Osteocyte (in vitro differentiated cells): Measurements from ENCODE around the gene APOC4. TPM values are rescaled to one million over a fixed set of nuclear protein-coding genes. Genes with fewer than 3 reads are reported as not detected.

Experiments used
- DNase-seq: peaks from one replicate; pipeline ENCODE4 v3.0.0; 2021; ENCODE audit warnings: mixed read lengths; ENCODE audit not compliant: unreplicated experiment; ENCODE audit errors: extremely low spot score
- H3K27ac Mint-ChIP-seq: one replicate; pipeline ENCODE4 v1.8.0; 2021; ENCODE audit warnings: mild to moderate bottlenecking, mixed read lengths; ENCODE audit not compliant: unreplicated experiment
- H3K27me3 Mint-ChIP-seq: one replicate; pipeline ENCODE4 v1.8.0; 2021; ENCODE audit warnings: mixed read lengths; ENCODE audit not compliant: unreplicated experiment
- H3K36me3 Mint-ChIP-seq: one replicate; pipeline ENCODE4 v1.8.0; 2021; ENCODE audit warnings: mixed read lengths; ENCODE audit not compliant: unreplicated experiment
- H3K4me1 Mint-ChIP-seq: one replicate; pipeline ENCODE4 v1.8.0; 2021; ENCODE audit warnings: mixed read lengths; ENCODE audit not compliant: unreplicated experiment
- H3K4me3 Mint-ChIP-seq: one replicate; pipeline ENCODE4 v1.8.0; 2021; ENCODE audit warnings: mild to moderate bottlenecking, moderate library complexity, mixed read lengths; ENCODE audit not compliant: unreplicated experiment
- H3K9me3 Mint-ChIP-seq: one replicate; pipeline ENCODE4 v1.8.0; 2021; ENCODE audit warnings: mixed read lengths; ENCODE audit not compliant: unreplicated experiment
- total RNA-seq: library from RNA; stranded (reverse); gene quantifications from 2 replicates; pipeline ENCODE4 v1.2.1, GENCODE V29; 2021
- TF ChIP-seq, protein P1 (sequence below): fragments of 200-600 bp; sonication (generic); IDR thresholded peaks from 2 replicates; pipeline ENCODE4 v1.5.0; 2021; ENCODE audit warnings: antibody characterized with exemption, mild to moderate bottlenecking, moderate library complexity

Gene APOC4
- total RNA-seq, 1 donor from 2014 or later = not detected

DNA sequence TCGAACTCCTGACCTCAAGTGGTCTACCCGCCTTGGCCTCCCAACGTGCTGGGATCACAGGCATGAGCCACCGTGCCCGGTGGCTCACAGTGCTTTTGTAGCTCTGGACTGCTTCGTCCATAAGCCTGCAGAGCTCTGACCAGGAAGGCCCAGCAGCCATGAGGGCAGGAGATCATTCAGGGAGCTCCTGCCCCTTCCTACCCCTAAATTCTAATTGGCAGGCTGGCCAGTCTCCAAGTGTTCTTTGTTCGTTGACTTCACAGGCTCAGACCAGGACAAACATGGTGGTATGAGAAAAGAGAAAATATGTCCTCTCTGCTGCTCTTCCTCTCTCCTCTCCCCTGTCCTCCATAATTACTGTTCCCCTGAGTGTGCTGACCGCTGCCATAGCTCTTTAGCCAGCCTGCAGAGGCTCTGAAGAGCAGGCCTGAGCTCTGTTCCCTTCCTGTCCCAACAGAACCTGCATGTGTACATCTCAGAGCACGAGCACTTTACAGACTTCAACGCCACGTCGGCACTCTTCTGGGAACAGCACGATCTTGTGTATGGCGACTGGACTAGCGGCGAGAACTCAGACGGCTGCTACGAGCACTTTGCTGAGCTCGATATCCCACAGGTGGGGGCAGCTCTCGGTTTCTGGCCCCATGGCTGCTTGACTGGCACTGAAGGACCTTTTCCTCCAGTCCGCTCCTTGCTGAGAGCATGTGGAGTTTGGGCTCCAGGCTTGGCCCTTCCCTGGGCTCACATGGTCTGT, 32.1 kb downstream of the APOC4 start:
- TF ChIP-seq, protein P1, sequence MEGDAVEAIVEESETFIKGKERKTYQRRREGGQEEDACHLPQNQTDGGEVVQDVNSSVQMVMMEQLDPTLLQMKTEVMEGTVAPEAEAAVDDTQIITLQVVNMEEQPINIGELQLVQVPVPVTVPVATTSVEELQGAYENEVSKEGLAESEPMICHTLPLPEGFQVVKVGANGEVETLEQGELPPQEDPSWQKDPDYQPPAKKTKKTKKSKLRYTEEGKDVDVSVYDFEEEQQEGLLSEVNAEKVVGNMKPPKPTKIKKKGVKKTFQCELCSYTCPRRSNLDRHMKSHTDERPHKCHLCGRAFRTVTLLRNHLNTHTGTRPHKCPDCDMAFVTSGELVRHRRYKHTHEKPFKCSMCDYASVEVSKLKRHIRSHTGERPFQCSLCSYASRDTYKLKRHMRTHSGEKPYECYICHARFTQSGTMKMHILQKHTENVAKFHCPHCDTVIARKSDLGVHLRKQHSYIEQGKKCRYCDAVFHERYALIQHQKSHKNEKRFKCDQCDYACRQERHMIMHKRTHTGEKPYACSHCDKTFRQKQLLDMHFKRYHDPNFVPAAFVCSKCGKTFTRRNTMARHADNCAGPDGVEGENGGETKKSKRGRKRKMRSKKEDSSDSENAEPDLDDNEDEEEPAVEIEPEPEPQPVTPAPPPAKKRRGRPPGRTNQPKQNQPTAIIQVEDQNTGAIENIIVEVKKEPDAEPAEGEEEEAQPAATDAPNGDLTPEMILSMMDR = no peak
- H3K36me3 Mint-ChIP-seq = peaks cover 20% of the 10 kb centered on the region

DNA sequence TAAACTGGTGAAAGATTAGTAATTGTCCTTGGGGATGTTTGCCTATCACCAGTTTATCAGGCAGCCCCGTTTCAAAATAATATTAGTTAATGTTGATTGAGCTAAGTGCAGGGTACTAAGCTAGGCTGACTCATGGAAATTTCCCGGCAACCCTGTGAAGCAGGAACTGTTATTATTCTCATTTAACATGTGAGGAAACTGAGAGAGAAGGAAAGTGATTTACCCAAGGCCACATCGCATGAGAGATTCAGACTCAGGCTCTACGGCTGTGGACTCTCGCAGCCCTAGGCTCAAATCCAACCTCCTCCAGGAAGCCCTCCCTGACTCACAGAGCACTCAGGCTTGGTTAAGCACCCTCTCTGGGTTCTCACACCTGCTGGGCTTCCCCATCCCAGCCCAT, 32.8 kb downstream of the APOC4 start:
- no peak for DNase-seq
- Mint-ChIP-seq H3K27ac (no peak overlapping the region), H3K4me3 (no peak overlapping the region), H3K36me3 (peaks cover 19% of the 10 kb centered on the region), H3K4me1 (no peaks in the 10 kb centered on the region), H3K27me3 (no peaks in the 10 kb centered on the region), H3K9me3 (no peaks in the 10 kb centered on the region)
- TF ChIP-seq, protein P1 = no peak

More for the DNA sequence above, 32.1 kb downstream of the APOC4 start:
- Mint-ChIP-seq H3K4me3 (no peak overlapping the region), H3K9me3 (no peaks in the 10 kb centered on the region), H3K27ac (no peak overlapping the region), H3K27me3 (no peaks in the 10 kb centered on the region), H3K4me1 (no peaks in the 10 kb centered on the region)
- DNase-seq = no peak

DNA sequence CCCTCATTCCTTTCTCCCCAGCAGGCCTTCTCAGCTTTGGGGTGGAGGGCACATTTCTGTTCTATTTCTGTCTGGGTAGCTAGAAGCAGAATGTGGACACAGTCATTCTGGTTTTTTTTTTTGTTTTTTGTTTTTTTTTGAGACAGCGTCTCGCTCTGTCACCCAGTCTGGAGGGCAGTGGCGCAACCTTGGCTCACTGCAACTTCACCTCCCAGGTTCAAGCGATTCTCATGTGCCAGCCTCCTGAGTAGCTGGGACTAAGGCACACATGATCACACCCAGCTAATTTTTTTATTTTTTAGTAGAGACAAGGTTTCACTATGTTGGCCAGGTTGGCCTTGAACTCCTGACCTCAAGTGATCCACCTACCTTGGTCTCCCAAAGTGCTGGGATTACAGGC, 33.4 kb downstream of the APOC4 start:
- Mint-ChIP-seq H3K4me3 (no peak overlapping the region), H3K36me3 (peaks cover 20% of the 10 kb centered on the region)
- TF ChIP-seq, protein P1 = no peak

DNA sequence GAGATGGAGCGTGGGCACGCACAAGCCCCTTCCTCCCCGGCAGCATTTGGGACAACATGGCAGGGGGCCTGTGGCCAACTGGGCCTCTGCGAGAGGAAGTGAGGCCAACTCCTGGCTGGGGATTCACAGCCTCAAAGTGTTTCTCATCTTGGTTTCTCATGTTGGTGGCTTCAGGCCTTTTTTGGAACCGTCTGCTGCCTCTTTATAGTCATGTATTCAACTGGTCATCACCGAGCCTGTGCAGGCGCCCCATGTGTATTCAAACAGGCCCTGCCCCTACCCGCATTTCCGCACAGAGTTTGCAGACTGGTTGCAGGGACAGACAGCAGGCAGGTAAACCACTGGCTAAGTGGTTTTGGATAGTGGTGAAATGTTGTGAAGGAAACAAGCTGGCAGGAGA, 42.0 kb downstream of the APOC4 start:
- H3K36me3 Mint-ChIP-seq = peaks cover 20% of the 10 kb centered on the region
- H3K9me3 Mint-ChIP-seq = no peaks in the 10 kb centered on the region
- DNase-seq = no peak
- TF ChIP-seq, protein P1 = no peak
- H3K27me3 Mint-ChIP-seq = no peaks in the 10 kb centered on the region
- H3K4me3 Mint-ChIP-seq = no peak overlapping the region
- H3K27ac Mint-ChIP-seq = no peak overlapping the region
- no peaks in the 10 kb centered on the region for H3K4me1 Mint-ChIP-seq

More for the DNA sequence above, 33.4 kb downstream of the APOC4 start:
- H3K27me3 Mint-ChIP-seq = no peaks in the 10 kb centered on the region
- no peak for DNase-seq
- no peak overlapping the region for H3K27ac Mint-ChIP-seq
- H3K9me3 Mint-ChIP-seq = no peaks in the 10 kb centered on the region
- no peaks in the 10 kb centered on the region for H3K4me1 Mint-ChIP-seq

DNA sequence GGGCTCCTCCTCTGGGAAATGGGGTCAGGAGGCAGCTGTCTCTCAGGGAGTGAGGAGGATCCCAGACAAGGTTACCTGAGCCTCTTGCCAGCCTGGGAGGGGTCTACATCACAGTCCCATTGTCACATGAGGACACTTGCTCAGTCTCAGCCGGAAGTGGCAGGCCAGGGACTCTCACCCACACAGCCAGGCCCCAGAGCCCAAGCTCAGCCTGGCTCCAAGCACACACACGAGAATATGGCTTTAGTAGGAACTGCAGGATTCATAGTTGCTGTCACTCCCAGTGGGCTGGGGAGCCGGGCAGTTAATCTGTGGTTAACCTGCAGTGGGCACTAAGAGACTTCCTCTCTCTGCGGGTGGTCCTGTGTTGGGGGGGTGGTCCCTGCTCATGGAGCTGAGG, 43.4 kb downstream of the APOC4 start:
- TF ChIP-seq, protein P1 = no peak
- Mint-ChIP-seq H3K27me3 (no peaks in the 10 kb centered on the region), H3K36me3 (peaks cover 18% of the 10 kb centered on the region), H3K27ac (no peak overlapping the region), H3K4me1 (no peaks in the 10 kb centered on the region), H3K4me3 (no peak overlapping the region), H3K9me3 (no peaks in the 10 kb centered on the region)
- no peak for DNase-seq
